ENCODE measurements around the gene SMPD3. TPM values are rescaled to one million over a fixed set of nuclear protein-coding genes. Genes with fewer than 3 reads are reported as not detected.
A peak's percentile ranks its signal among the peaks of the same experiment; 100 is the strongest.
"Not testable (repeated sequence)": the region's sequence is repeated elsewhere in the genome, so short reads cannot be mapped to it uniquely, and the experiment has no call there.

Gene SMPD3
- total RNA-seq, result 10 to 100 TPM in 5 of 8 experiments, 1 to 10 TPM in 2, under 1 TPM in 1; 0.51 to 28.4 (median 20.1) TPM

GRCh38 chr16:68448360-68448970, at the start of gene SMPD3:
Gene SMPD3 (minus strand): TSS chr16:68448508. CDS start chr16:68372181, 76,327 bp downstream.
- in situ Hi-C loops (cut with MboI; ENCODE audit: low pct_unique_long_range_greater_than_20kb in 2 of 9, low sequenced_read_pairs in 9 of 9, unreplicated experiment in 9 of 9), result no loop called here
- H3K27ac ChIP-seq, result peak within 1 kb of the TSS; percentile 39 to 88
- 0 to 15% methylated on average over 4 to 5 of the region's 59 CpGs; no CpG with 5 or more reads in 8 of the 10 experiments for WGBS, 10 experiments
- H3K4me3 ChIP-seq, result peak within 1 kb of the TSS; percentile 47 to 68 (median 64)
- H3K4me1 ChIP-seq (replicated peaks in 1 of 2), result peaks cover 13 to 20% of the 10 kb centered on the region in 2 donors
- peak; percentile 90 to 96 (median 92) for ATAC-seq (replicated peaks in 6 of 8)

- H3K4me1 ChIP-seq (replicated peaks in 1 of 2), result no peaks in the 10 kb centered on the region
- H3K27ac ChIP-seq, result no peak overlapping the region
- WGBS, 10 experiments, result 25 to 90% (median 69%) methylated on average over 1 to 7 of the region's 8 CpGs; no CpG with 5 or more reads in 2 of the 10 experiments
- no peak overlapping the region for H3K4me3 ChIP-seq
- ATAC-seq (replicated peaks in 6 of 8), result no peak
- in situ Hi-C loops (cut with MboI; ENCODE audit: low pct_unique_long_range_greater_than_20kb in 2 of 9, low sequenced_read_pairs in 9 of 9, unreplicated experiment in 9 of 9), result no loop called here
Observed at GRCh38 chr16:68496689-68497088, 48.4 kb upstream of the SMPD3 start.

GRCh38 chr16:68494261-68494660, 46.0 kb upstream of the SMPD3 start:
- in situ Hi-C loops (cut with MboI; ENCODE audit: low pct_unique_long_range_greater_than_20kb in 2 of 9, low sequenced_read_pairs in 9 of 9, unreplicated experiment in 9 of 9), result not testable (repeated sequence)

GRCh38 chr16:68493412-68494070, 45.2 kb upstream of the SMPD3 start:
- in situ Hi-C loops (cut with MboI; ENCODE audit: low pct_unique_long_range_greater_than_20kb in 2 of 9, low sequenced_read_pairs in 9 of 9, unreplicated experiment in 9 of 9), result no loop called here
- 38 to 100% (median 100%) methylated on average over 1 of the region's 5 CpGs; no CpG with 5 or more reads in 6 of the 10 experiments for WGBS, 10 experiments
- no peak overlapping the region for H3K27ac ChIP-seq
- H3K4me3 ChIP-seq, result no peak overlapping the region
- no peak for ATAC-seq (replicated peaks in 6 of 8)
- H3K4me1 ChIP-seq (replicated peaks in 1 of 2), result peaks cover 7 to 23% of the 10 kb centered on the region in 2 donors

More at GRCh38 chr16:68494261-68494660, 46.0 kb upstream of the SMPD3 start:
- WGBS, 10 experiments, result 17 to 100% (median 68%) methylated on average over 1 to 4 of the region's 5 CpGs; no CpG with 5 or more reads in 3 of the 10 experiments
- not testable (repeated sequence) for ATAC-seq (replicated peaks in 6 of 8); H3K27ac ChIP-seq; H3K4me3 ChIP-seq
- peaks cover 0 to 16% of the 10 kb centered on the region in 2 donors for H3K4me1 ChIP-seq (replicated peaks in 1 of 2)

GRCh38 chr16:68492543-68493411, 44.5 kb upstream of the SMPD3 start:
- in situ Hi-C loops (cut with MboI; ENCODE audit: low pct_unique_long_range_greater_than_20kb in 2 of 9, low sequenced_read_pairs in 9 of 9, unreplicated experiment in 9 of 9), result no loop called here
- WGBS, 10 experiments, result 80% methylated on average over 2 of the region's 6 CpGs; no CpG with 5 or more reads in 9 of the 10 experiments
- no peak overlapping the region for H3K27ac ChIP-seq
- no peak overlapping the region for H3K4me3 ChIP-seq
- ATAC-seq (replicated peaks in 6 of 8), result no peak
- H3K4me1 ChIP-seq (replicated peaks in 1 of 2), result peaks cover 14 to 30% of the 10 kb centered on the region in 2 donors

GRCh38 chr16:68492151-68492542, 43.8 kb upstream of the SMPD3 start:
- in situ Hi-C loops (cut with MboI; ENCODE audit: low pct_unique_long_range_greater_than_20kb in 2 of 9, low sequenced_read_pairs in 9 of 9, unreplicated experiment in 9 of 9), result no loop called here
- 38 to 94% (median 76%) methylated on average over 3 to 6 of the region's 11 CpGs; no CpG with 5 or more reads in 5 of the 10 experiments for WGBS, 10 experiments
- Histone ChIP-seq H3K27ac (no peak overlapping the region), H3K4me3 (no peak overlapping the region), H3K4me1 (replicated peaks in 1 of 2) (peaks cover 21 to 37% of the 10 kb centered on the region in 2 donors)
- no peak for ATAC-seq (replicated peaks in 6 of 8)

GRCh38 chr16:68491576-68491950, 43.3 kb upstream of the SMPD3 start:
- Histone ChIP-seq H3K4me3 (no peak overlapping the region), H3K27ac (no peak overlapping the region), H3K4me1 (replicated peaks in 1 of 2) (peaks cover 26 to 43% of the 10 kb centered on the region in 2 donors)
- in situ Hi-C loops (cut with MboI; ENCODE audit: low pct_unique_long_range_greater_than_20kb in 2 of 9, low sequenced_read_pairs in 9 of 9, unreplicated experiment in 9 of 9), result no loop called here
- no peak for ATAC-seq (replicated peaks in 6 of 8)
- 65 to 95% (median 82%) methylated on average over 1 to 5 of the region's 14 CpGs; no CpG with 5 or more reads in 5 of the 10 experiments for WGBS, 10 experiments

GRCh38 chr16:68490829-68491575, 42.7 kb upstream of the SMPD3 start:
- Histone ChIP-seq H3K4me3 (no peak overlapping the region), H3K4me1 (replicated peaks in 1 of 2) (peaks cover 31 to 47% of the 10 kb centered on the region in 2 donors), H3K27ac (no peak overlapping the region)
- in situ Hi-C loops (cut with MboI; ENCODE audit: low pct_unique_long_range_greater_than_20kb in 2 of 9, low sequenced_read_pairs in 9 of 9, unreplicated experiment in 9 of 9), result no loop called here
- WGBS, 10 experiments, result 0 to 51% (median 43%) methylated on average over 1 to 4 of the region's 13 CpGs; no CpG with 5 or more reads in 6 of the 10 experiments
- peak in 4 of 8 experiments; percentile 3 to 53 (median 42) for ATAC-seq (replicated peaks in 6 of 8)

- 33 to 100% (median 76%) methylated on average over 1 of the region's 1 CpG; no CpG with 5 or more reads in 4 of the 10 experiments for WGBS, 10 experiments
- Histone ChIP-seq H3K27ac (no peak overlapping the region), H3K4me1 (replicated peaks in 1 of 2) (peaks cover 31 to 47% of the 10 kb centered on the region in 2 donors), H3K4me3 (no peak overlapping the region)
- in situ Hi-C loops (cut with MboI; ENCODE audit: low pct_unique_long_range_greater_than_20kb in 2 of 9, low sequenced_read_pairs in 9 of 9, unreplicated experiment in 9 of 9), result no loop called here
- peak in 2 of 8 experiments; percentile 21 to 22 for ATAC-seq (replicated peaks in 6 of 8)
Observed at GRCh38 chr16:68490358-68490757, 42.0 kb upstream of the SMPD3 start.

- Histone ChIP-seq H3K4me1 (replicated peaks in 1 of 2) (peaks cover 31 to 47% of the 10 kb centered on the region in 2 donors), H3K4me3 (no peak overlapping the region), H3K27ac (no peak overlapping the region)
- in situ Hi-C loops (cut with MboI; ENCODE audit: low pct_unique_long_range_greater_than_20kb in 2 of 9, low sequenced_read_pairs in 9 of 9, unreplicated experiment in 9 of 9), result no loop called here
- ATAC-seq (replicated peaks in 6 of 8), result peak in 4 of 8 experiments; percentile 16 to 83 (median 72)
- 0 to 67% (median 33%) methylated on average over 1 to 2 of the region's 2 CpGs; no CpG with 5 or more reads in 2 of the 10 experiments for WGBS, 10 experiments
Observed at GRCh38 chr16:68488554-68488953, 40.2 kb upstream of the SMPD3 start.

GRCh38 chr16:68487669-68488068, 39.4 kb upstream of the SMPD3 start:
- peak overlapping the region in 1 of 2 donors; percentile 40 for H3K27ac ChIP-seq
- H3K4me1 ChIP-seq (replicated peaks in 1 of 2), result peaks cover 31 to 47% of the 10 kb centered on the region in 2 donors
- H3K4me3 ChIP-seq, result no peak overlapping the region
- in situ Hi-C loops (cut with MboI; ENCODE audit: low pct_unique_long_range_greater_than_20kb in 2 of 9, low sequenced_read_pairs in 9 of 9, unreplicated experiment in 9 of 9), result no loop called here
- peak in 5 of 8 experiments; percentile 26 to 77 (median 74) for ATAC-seq (replicated peaks in 6 of 8)
- WGBS, 10 experiments, result 20 to 83% (median 77%) methylated on average over 1 to 3 of the region's 6 CpGs; no CpG with 5 or more reads in 6 of the 10 experiments

GRCh38 chr16:68487203-68487514, 38.9 kb upstream of the SMPD3 start:
- ATAC-seq (replicated peaks in 6 of 8), result peak in 5 of 8 experiments; percentile 56 to 76 (median 70)
- H3K4me1 ChIP-seq (replicated peaks in 1 of 2), result peaks cover 31 to 47% of the 10 kb centered on the region in 2 donors
- H3K27ac ChIP-seq, result peak overlapping the region in 1 of 2 donors; percentile 40
- WGBS, 10 experiments, result 6 to 54% (median 31%) methylated on average over 1 to 4 of the region's 4 CpGs; no CpG with 5 or more reads in 4 of the 10 experiments
- in situ Hi-C loops (cut with MboI; ENCODE audit: low pct_unique_long_range_greater_than_20kb in 2 of 9, low sequenced_read_pairs in 9 of 9, unreplicated experiment in 9 of 9), result no loop called here
- H3K4me3 ChIP-seq, result no peak overlapping the region

All from motor neuron (in vitro differentiated cells).